SK-N-MC (cell line): ENCODE results near the gene CALHM2.

Source experiments
- EZH2 ChIP-seq: fragments of 200-600 bp; sonication (generic); IDR thresholded peaks from one replicate; pipeline ENCODE4 v1.6.1; 2017; ENCODE audit warnings: antibody characterized with exemption
- FOXP2 ChIP-seq: optimal IDR thresholded peaks from 2 replicates; pipeline ENCODE3; 2011; ENCODE audit warnings: mild to moderate bottlenecking, moderate library complexity; ENCODE audit not compliant: insufficient read depth; ENCODE audit errors: extremely low read length, control extremely low read depth
- POLR2AphosphoS5 ChIP-seq: IDR thresholded peaks from 2 replicates; pipeline ENCODE4 v1.6.1; 2012; ENCODE audit warnings: mild to moderate bottlenecking, low read depth, low read length, borderline replicate concordance

GRCh38 chr10:103447187-103447586 is 5.0 kb downstream of the CALHM2 start:
- TF ChIP-seq EZH2 (no peak), POLR2AphosphoS5 (no peak), FOXP2 (no peak)
